ENCODE measurements around the gene SCD5. TPM values are rescaled to one million over a fixed set of nuclear protein-coding genes. Genes with fewer than 3 reads are reported as not detected.

The SCD5 gene
- total RNA-seq, 4 donors from 2014 or later = 27.6 to 79.3 (median 55.3) TPM

GRCh38 chr4:82613121-82613520, 185.5 kb downstream of the SCD5 start:
- Histone ChIP-seq H3K27me3 (no peaks in the 10 kb centered on the region), H3K9me3 (no peaks in the 10 kb centered on the region), H3K27ac (no peak overlapping the region), H3K36me3 (no peaks in the 10 kb centered on the region), H3K4me1 (no peaks in the 10 kb centered on the region), H3K4me3 (no peak overlapping the region)
- WGBS, 2 donors = 74 to 84% methylated on average over 3 of the region's 3 CpGs
- TF ChIP-seq CTCF (IDR thresholded peaks at IDR 0.05) (no peak), EP300 (IDR thresholded peaks at IDR 0.05) (no peak), POLR2A (IDR thresholded peaks at IDR 0.05) (no peak)
- DNase-seq (ENCODE audit: low spot score in 2 of 2) = no peak

- DNase-seq (ENCODE audit: low spot score in 2 of 2) = no peak
- Histone ChIP-seq H3K4me1 (no peaks in the 10 kb centered on the region), H3K4me3 (no peak overlapping the region), H3K9me3 (no peaks in the 10 kb centered on the region), H3K27me3 (no peaks in the 10 kb centered on the region), H3K36me3 (no peaks in the 10 kb centered on the region), H3K27ac (no peak overlapping the region)
- 84 to 85% methylated on average over 5 of the region's 5 CpGs for WGBS, 2 donors
- TF ChIP-seq POLR2A (IDR thresholded peaks at IDR 0.05) (no peak), CTCF (IDR thresholded peaks at IDR 0.05) (no peak), EP300 (IDR thresholded peaks at IDR 0.05) (no peak)
Observed at GRCh38 chr4:82611982-82612381, 186.6 kb downstream of the SCD5 start.

- no peak for DNase-seq (ENCODE audit: low spot score in 2 of 2)
- H3K27me3 ChIP-seq = no peaks in the 10 kb centered on the region
- 88% methylated on average over 4 of the region's 4 CpGs for WGBS, 2 donors
- no peak for TF ChIP-seq EP300 (IDR thresholded peaks at IDR 0.05)
- H3K27ac ChIP-seq = no peak overlapping the region
- no peaks in the 10 kb centered on the region for H3K9me3 ChIP-seq
- H3K4me3 ChIP-seq = no peak overlapping the region
- no peaks in the 10 kb centered on the region for H3K36me3 ChIP-seq
- no peaks in the 10 kb centered on the region for H3K4me1 ChIP-seq
Observed at GRCh38 chr4:82611527-82611926, 187.1 kb downstream of the SCD5 start.

- no peaks in the 10 kb centered on the region for H3K9me3 ChIP-seq
- no peak for DNase-seq (ENCODE audit: low spot score in 2 of 2)
- H3K4me1 ChIP-seq = no peaks in the 10 kb centered on the region
- H3K4me3 ChIP-seq = no peak overlapping the region
- H3K27ac ChIP-seq = no peak overlapping the region
- no peaks in the 10 kb centered on the region for H3K36me3 ChIP-seq
- WGBS, 2 donors = 74 to 79% methylated on average over 2 of the region's 2 CpGs
- no peak for TF ChIP-seq EP300 (IDR thresholded peaks at IDR 0.05)
- TF ChIP-seq CTCF (IDR thresholded peaks at IDR 0.05) = no peak
- no peaks in the 10 kb centered on the region for H3K27me3 ChIP-seq
Observed at GRCh38 chr4:82610041-82610440, 188.6 kb downstream of the SCD5 start.

GRCh38 chr4:82606622-82607021, 192.0 kb downstream of the SCD5 start:
- DNase-seq (ENCODE audit: low spot score in 2 of 2) = no peak
- Histone ChIP-seq H3K27me3 (no peaks in the 10 kb centered on the region), H3K27ac (no peak overlapping the region), H3K36me3 (no peaks in the 10 kb centered on the region), H3K4me1 (no peaks in the 10 kb centered on the region), H3K9me3 (no peaks in the 10 kb centered on the region), H3K4me3 (no peak overlapping the region)
- WGBS, 2 donors = 90 to 97% methylated on average over 7 of the region's 7 CpGs
- TF ChIP-seq CTCF (IDR thresholded peaks at IDR 0.05) (no peak), POLR2A (IDR thresholded peaks at IDR 0.05) (no peak), EP300 (IDR thresholded peaks at IDR 0.05) (no peak)

- no peak overlapping the region for H3K27ac ChIP-seq
- H3K27me3 ChIP-seq = no peaks in the 10 kb centered on the region
- TF ChIP-seq CTCF (IDR thresholded peaks at IDR 0.05) = no peak
- no peak for TF ChIP-seq EP300 (IDR thresholded peaks at IDR 0.05)
- no peak for TF ChIP-seq POLR2A (IDR thresholded peaks at IDR 0.05)
- no peaks in the 10 kb centered on the region for H3K4me1 ChIP-seq
- 94 to 100% methylated on average over 1 of the region's 1 CpG for WGBS, 2 donors
- H3K4me3 ChIP-seq = no peak overlapping the region
- no peak for DNase-seq (ENCODE audit: low spot score in 2 of 2)
- no peaks in the 10 kb centered on the region for H3K9me3 ChIP-seq
- H3K36me3 ChIP-seq = no peaks in the 10 kb centered on the region
Observed at GRCh38 chr4:82604522-82604921, 194.1 kb downstream of the SCD5 start.

Measured in tibial nerve (tissue), 4 donors.